Mucosa of gallbladder (tissue), 1 donor: ENCODE data around the gene REC114. TPM values are rescaled to one million over a fixed set of nuclear protein-coding genes. Genes with fewer than 3 reads are reported as not detected.
"Not testable (repeated sequence)": the region's sequence is repeated elsewhere in the genome, so short reads cannot be mapped to it uniquely, and the experiment has no call there.

Source experiments
- DNase-seq: peaks from one replicate; pipeline ENCODE4 v3.0.0-alpha.2; 2020; ENCODE audit warnings: low spot score
- total RNA-seq: library from RNA; stranded (reverse); gene quantifications from one replicate; pipeline ENCODE4 v1.2.1, GENCODE V29; 2021
- donor health status: DM: no; HTN: no; CAD: no.

REC114 gene, protein sequence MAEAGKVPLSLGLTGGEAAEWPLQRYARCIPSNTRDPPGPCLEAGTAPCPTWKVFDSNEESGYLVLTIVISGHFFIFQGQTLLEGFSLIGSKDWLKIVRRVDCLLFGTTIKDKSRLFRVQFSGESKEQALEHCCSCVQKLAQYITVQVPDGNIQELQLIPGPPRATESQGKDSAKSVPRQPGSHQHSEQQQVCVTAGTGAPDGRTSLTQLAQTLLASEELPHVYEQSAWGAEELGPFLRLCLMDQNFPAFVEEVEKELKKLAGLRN
- not detected for total RNA-seq

DNA sequence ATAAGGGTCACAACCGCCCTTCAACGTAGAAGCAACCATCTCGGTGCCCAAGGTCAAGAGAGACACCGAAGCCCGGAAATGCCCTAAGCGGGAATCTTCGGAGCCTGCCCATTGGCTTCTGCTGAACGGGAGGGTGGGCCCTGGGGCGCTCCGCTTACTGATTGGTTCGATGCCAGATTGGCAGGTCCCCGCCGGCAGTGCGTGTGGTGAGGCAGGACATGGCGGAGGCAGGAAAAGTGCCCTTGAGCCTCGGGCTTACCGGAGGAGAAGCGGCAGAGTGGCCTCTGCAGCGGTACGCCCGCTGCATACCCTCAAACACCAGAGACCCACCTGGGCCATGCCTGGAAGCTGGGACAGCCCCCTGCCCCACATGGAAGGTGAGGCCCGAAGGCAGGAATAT lies at the start of gene REC114:
TSS of gene REC114 (plus strand) at position 197 of the 400 bp plus-strand sequence. CDS start at position 219, 22 bp downstream.
- DNase-seq: no peak

DNA sequence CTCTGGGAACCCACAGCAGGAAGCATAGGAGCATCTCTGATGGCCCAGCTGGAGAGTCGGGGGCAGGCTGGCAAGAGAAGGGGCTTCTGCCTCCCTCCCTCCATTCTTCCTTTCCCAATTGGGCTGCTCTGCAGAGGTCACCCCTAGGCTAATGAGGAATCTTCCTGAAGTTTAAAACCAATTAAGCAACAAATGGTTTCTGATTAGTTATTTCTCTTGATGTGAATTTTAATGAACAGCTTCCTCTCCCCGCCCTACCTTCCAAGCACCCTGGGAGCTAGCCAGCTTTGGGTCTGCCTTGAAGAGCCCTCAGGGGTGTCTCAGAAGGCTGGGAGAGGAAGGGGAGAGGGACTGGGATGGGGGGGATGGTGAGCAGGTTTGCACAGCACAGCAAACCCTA lies 49.6 kb upstream of the REC114 start:
- DNase-seq: no peak

DNA sequence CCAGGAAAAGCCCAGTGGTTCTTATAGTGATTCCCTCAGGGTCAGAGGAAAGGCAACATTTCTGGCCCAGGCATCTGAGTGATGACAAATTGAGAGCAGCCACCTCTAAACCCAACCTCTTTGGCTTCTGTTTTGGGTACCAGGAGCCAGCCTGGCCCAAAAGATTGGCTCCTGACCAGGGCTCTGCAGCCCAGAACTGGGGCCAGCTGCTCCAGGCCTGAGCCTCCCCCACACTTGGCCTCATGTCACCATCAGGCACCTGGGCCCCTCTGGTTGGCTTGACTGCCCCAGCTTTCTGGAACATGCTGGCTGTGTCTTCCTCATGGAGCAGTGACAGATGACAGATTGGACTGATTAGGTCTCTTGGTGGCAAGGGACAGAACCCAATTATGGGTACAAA lies 48.2 kb upstream of the REC114 start:
- no peak for DNase-seq

DNA sequence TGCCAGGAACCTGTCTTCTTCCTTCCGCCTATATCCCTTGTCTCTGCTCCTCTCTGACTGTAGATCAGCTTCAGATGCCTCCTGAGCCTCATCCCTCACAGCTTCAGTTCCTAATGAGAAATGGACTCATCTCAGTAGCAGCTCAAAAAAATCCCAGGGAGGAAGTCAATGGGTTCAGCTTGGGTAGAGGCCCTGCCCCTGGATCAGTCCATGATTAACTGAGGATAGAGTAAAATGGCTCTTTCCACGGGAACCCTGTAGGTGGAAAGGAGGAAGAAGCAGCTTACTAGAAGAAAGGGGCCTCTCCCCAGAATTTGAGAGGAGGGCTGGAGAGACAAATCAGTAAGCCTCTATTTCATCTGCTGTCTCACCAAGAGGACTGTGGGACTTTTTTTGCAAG lies 47.3 kb upstream of the REC114 start:
- no peak for DNase-seq

DNA sequence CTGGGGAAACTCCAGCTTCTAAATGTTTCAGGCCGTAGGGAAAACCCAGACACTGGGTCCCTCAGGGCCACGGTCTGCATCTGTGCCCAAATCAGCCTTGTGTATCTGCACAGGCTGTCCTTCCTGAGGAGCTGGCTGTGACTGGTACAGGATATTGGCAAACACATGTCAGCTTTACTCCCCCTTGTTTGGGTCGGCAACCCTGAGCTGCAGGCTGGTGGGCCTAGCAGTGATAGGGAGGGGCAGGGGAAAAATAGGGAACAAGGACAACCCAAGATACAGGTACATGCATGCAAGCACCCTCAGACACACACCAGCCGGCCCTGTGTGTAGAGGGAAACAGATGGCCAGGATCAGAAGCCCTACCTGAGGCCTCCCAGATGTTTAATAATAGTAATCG lies 45.5 kb upstream of the REC114 start:
- DNase-seq: no peak

DNA sequence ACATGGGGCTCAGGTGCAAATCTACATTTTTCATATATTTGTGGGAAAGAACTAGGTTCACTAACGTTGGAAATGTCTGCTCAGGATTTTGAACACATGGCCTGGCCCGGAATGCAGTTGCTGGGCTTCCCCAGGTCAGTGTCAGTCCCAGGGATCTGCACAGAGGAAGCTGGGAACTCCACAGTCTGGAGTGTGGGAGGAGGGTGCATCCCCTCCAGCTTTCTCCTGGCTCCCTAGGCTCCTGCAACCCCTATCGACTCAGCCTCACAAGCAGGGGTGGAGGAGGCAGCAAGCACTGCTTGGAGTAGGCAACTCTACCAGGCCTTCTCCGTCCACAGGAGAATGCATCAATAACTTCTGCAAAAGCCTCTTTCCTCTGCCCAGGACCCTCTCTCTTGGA lies 44.1 kb upstream of the REC114 start:
- DNase-seq: no peak

DNA sequence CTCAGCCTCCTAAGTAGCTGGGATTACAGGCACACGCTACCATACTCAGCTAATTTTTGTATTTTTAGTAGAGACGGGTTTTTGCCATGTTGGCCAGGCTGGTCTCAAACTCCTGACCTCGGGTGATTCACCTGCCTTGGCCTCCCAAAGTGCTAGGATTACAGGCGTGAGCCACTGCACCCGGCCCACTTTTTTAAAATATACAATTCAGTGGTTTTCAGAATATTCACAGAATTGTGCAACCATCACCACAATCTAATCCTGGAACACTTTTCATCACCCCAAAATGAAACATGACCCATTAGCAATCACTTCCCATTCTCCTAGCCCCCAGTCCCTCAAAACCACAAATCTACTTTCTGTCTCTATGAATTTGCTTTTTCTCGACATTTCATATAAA lies 42.7 kb upstream of the REC114 start:
- DNase-seq: not testable (repeated sequence)

DNA sequence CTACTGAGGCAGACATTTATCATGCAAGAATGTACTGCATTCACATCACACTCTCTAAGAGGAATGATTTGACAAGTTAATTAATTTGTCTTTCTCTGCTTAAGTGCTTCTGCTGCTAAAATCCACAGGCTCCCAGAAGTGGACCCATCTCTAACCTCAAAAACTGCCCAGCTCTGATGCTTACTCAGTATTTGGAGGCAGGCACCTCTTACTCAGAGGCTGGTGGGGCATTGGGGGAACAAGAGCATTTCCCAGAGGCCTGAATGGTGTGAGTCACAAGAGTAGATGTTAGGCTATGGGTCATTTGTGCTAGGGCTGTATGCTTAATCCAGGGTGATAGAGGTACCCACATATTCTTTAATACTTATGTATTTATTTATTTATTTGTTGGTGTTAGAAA lies 39.8 kb upstream of the REC114 start:
- DNase-seq: no peak

DNA sequence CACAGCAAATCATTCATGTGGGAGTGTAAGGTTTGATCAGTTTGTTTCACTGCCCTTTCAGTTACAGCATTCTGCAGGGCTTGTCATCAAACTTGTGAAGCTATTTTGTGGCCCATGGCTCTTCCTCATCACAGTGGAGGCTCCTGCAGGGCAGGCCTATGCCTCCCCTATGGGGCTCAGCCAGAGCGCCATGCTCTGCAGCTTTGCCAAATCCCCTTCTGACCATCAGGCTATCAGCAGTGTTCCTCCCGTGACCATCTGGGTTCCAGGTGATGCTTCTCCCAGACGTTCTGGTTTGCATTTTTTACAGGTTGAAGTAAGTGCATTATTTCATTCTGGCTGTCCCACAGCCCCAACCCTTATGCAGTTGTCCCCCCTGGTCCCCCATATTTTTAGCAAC lies 28.1 kb upstream of the REC114 start:
- DNase-seq: no peak

DNA sequence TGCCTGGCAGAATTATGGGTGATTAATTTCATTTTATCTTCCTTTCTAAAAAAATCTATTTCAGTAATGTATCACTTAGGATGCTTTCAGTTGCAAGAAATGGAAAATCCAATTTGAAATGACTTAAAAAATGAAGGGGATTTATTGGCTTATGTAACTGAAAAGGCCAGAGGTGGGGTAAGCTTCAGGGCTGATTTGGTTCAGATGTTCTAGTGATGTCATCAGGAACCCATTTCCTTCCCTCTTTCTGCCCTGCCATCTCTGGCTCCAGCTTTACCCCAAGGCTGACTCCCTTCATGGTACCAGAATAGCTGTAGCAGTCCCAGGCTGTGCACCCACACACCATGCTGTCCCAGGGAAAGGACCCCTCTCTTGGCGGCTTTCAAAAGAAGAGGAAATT lies 18.5 kb upstream of the REC114 start:
- DNase-seq: no peak

DNA sequence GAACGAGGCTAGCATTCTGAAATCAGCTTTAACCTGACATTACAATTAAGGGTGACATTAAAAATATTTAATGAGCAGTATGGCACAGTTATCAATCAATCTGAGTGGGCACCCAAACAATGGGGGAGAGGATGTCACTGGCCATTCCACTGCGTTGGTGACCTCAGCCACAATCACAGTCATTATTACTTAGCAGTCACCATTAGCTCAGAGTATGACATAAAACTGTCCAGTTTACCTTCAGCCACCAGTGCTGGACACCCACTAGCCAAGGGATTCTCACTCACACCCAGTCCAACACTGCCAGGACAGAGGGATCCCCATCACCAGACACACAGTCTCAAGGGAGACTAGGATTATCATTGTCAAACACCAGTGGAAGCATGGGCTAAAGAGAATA lies 17.5 kb upstream of the REC114 start:
- DNase-seq: no peak

DNA sequence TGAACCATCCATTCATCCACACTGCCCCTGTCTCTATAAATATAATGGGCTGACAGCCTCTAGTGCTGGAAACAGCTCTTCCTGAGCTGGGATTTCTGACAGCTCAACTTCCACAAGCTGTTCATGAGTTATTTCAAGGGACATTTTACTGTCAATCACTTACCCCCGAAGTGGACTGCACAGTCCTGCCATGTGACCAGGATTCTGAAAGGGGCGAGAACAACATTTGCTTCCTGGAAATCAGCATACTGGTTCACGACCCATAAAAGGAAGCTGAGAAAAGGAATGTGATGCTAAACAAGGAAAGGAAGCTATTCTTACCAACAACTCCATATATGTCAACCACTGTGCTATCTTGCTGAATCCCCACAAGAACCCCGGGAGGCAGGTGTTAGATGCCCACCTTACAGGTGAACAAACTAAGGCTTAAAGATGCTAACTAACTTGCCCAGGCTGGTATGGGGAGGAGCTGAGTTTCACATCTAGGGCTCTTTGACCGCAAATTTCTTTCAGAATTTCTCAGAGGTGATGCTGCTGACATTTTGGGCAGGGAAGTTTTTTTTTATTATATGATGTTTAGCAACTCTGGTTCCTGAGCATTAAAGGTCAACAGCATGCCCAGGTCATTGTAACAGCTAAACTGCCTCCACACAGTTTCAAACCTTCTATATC lies 16.5 kb upstream of the REC114 start:
- DNase-seq: no peak

DNA sequence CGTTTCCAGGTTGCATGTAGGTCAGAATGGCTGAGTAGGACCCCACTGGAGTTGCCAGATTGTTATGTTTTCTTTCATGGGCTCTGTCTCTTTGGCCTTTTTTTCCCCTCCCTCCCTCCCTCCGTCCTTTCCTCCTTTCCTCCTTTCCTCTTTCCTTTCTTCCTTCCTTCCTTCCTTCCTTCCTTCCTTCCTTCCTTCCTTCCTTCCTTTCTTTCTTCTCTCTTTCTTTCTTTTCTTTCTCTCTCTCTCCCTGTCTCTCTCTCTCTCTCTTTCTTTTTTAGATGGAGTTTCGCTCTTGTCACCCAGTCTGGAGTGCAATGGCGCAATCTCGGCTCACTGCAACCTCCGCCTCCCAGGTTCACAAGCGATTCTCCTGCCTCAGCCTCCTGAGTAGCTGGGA lies 11.6 kb upstream of the REC114 start:
- not testable (repeated sequence) for DNase-seq

DNA sequence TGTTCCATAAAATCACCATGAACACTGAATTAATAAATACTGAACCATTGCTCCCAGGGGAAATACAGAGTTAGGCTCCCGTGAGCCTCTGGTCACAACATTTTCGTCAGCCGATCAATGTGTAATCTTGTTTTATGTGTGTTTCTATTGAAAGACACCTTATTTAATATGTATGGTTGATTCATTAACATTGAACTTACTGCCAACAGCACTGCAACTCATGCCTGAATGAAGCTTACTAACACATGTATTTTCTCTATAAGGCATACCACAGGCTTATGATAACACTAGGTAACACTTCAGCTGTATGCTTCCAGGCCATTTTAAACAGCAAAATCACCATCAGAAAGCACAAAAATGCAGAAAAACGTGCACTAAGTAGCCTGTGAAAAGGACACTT lies 9.1 kb upstream of the REC114 start:
- no peak for DNase-seq

DNA sequence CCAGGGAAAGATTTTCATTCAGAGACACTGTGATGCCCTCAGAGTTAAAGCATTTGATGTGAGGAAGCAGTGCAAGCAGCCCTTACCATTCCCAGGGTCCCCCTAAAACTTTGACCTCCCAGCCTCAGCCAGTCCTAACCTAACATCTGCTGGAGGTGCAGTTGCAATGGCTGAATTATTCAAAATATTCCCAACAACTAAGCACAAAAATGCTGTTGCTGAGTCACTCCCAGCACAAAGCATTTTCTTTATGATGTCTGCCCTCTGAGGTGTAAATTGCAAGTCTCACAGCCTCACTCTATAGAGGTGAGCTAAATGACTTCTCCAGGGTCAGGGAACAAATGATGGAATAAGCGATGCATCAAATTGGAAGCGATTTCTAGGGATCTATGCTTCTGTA lies 6.4 kb upstream of the REC114 start:
- no peak for DNase-seq

DNA sequence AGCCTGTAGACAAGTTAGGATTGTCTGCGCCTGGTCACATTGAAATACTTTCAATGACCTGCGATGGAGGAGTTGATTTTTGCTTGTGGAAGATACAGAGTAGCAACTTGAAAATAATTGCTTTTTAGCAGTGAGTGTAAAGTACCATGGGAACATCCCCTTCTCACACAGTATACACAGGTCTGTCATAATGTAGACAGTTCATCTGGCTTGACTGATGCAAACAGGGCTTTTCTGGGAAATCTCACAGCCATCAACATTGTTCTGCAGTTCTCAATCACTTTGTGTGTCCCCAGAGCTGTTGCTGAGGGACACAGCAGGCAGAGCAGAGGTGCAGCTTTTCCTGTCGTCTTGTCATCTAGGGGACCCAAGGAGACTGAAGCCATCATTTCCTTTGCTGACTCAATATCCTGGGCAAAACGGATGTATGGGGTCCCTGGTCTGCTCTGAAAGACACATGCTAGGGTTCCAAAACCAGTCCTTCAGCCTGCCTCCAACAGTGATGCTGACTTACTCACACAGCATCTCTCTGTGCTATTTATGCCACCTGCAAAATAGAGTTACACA lies 5.3 kb upstream of the REC114 start:
- DNase-seq: no peak

DNA sequence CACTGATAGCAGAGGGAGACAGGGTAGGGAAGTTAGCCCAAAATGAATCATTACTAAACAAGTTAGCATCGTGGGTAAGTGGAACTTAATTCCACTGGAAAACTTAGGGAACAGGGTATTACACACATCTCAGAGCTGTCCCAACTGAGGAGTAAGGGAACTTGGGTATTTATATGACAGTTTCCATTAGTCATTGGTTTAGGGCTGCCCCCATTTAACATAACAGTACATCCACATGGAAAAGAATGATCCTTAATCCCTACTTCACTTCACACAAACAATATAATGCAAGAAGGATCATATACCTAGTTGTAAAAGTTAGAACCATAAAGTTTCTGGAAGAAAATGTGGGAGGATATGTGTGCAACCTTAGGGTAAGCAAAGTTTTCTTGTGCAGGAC lies 4.3 kb upstream of the REC114 start:
- DNase-seq: no peak

DNA sequence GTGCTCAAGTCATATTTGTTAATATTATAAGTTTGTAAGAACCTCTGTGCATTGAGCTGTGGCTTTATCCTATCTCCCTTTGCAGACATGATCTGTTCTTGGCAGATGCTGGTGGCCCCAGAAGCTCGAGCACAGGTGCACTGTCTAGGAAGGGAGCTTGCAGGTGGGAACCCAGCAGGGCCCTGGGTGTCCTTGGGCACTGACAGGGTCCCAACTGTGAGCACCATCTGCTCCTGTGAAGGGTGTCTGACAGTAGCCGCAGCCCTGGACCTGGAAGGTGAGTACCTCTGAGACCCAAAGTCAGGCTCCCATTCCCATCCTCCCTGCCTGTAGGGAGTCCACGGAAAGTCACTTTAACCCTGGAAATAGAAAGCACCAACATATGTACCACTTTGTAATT lies 2.4 kb upstream of the REC114 start:
- no peak for DNase-seq

DNA sequence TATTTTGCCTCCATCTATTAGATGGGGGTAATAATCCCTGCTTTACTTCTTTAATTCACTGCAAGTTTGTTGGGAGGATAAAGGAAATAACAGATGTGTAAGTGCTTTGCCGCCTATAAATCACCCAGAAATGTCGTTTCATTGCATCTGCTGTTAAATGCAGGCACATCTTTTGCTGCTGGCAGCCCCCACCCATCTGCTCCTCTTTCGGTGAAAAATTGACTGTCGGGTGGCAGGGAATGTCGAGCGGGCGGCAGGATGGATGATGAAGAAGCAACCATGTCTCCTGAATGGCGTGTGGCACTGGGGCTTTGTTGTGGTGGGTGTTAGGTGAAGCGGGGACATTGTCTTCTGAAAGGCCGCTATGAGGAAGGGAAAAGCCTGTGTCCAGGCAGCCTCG lies 543 bp upstream of the REC114 start:
- DNase-seq: no peak

DNA sequence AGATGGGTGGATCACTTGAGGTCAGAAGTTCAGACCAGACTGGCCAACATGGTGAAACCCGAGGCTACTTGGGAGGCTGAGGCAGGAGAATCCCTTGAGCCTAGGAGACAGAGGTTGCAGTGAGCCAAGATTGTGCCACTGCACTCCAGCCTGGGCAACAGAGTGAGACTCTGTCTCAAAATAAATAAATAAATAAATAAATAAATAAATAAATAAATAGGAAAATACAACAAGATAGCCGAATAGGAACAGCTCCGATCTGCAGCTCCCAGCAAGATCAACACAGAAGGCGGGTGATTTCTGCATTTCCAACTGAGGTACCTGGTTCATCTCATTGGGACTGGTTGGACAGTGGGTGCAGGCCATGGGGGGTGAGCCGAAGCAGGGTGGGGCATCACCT lies 4.5 kb downstream of the REC114 start:
- DNase-seq: not testable (repeated sequence)

DNA sequence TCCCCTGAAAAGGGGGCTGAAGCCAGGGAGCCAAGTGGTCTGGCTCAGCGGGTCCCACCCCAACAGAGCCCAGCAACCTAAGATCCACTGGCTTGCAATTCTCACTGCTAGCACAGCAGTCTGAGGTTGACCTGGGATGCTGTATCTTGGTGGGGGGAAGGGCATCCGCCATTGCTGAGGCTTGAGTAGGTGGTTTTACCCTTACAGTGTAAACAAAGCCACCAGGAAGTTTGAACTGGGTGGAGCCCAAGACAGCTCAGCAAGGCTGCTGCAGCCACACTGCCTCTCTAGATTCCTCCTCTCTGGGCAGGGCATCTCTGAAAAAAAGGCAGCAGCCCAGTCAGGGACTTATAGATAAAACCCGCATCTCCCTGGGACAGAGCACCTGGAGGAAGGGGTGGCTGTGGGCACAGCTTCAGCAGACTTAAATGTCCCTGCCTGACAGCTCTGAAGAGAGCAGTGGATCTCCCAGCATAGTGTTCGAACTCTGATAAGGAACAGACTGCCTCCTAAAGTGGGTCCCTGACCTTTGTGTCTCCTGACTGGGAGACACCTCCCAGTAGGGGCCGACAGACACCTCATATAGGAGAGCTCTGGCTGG lies 5.3 kb downstream of the REC114 start:
- DNase-seq: peak; percentile 42

DNA sequence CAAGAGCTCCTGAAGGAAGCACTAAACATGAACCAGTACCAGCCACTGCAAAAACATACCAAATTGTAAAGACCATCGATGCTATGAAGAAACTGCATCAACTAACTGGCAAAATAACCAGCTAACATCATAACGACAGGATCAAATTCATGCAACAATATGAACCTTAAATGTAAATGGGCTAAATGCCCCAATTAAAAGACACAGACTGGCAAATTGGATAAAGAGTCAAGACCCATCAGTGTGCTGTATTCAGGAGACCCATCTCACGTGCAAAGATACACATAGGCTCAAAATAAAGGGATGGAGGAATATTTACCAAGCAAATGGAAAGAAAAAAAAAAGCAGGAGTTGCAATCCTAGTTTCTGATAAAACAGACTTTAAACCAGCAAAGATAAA lies 7.0 kb downstream of the REC114 start:
- DNase-seq: not testable (repeated sequence)

DNA sequence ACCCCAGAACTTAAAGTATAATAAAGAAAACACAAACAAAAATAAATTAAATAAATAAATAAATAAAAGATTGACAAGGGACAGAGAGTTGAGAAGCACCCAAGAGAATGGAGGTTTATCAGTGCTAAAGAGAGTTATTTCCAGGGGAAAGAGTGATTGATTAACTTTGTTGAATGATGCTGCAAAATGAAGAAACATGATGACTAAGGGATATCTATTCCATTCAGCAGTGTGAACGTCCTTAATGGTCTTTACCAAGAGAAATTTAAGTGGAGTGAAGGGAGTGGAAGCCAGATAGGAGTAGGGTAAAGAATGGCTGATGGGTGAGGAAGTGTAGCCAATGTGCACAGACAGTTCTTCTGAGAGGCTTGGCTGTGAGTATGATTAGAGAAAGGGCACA lies 11.1 kb downstream of the REC114 start:
- DNase-seq: no peak
